Heart left ventricle (tissue), 13 donors: ENCODE data around the gene EGFL8.

Experiments
- POLR2A ChIP-seq, 2 donors: fragments of 450-650 bp; IDR thresholded peaks; one replicate each; pipeline ENCODE4 v1.6.1; 2017; ENCODE audit warnings: antibody characterized with exemption in 2 of 2, mild to moderate bottlenecking in 2 of 2, moderate library complexity in 2 of 2
- TF ChIP-seq, protein P1 (sequence below), 12 donors: fragments of 200-600 bp; sonication (generic) in 4 of 12; IDR thresholded peaks; one replicate each; pipeline versions ENCODE4 v1.5.0 to v1.8.0; 2018 to 2022; ENCODE audit warnings: antibody characterized with exemption in 12 of 12, mild to moderate bottlenecking in 5 of 12
- donor health status: ischemic (EF 13 %, LVEDD 7.1; RV severe dilation, severe dysfunction).
- donor health status: DM: no; HTN: yes; CAD: no.
- donor health status: DM: no; HTN: no; CAD: no.
- donor health status: ischemic (EF 25% LVEDD 6.9; RV normal size, moderate dysfunction).
- donor health status: ischemic (EF 25% LVEDD 5.7; RV mildly dilated, moderate dysfunction).
- donor health status: ischemic (EF 35%, LVEDD 5.7; RV mildly dilated, moderate dysfunction).
- donor health status: nonischemic (EF 11% LVEDD 7.7; RV severe dilation, severe dysfunction).
- donor health status: DM: yes; HTN: yes; CAD: no.
- donor health status: PGD.
- donor health status: ischemic (EF 29% LVEDD 5.4; RV normal size, mild dysfunction).
- donor health status: nonischemic (EF 23%, LVEDD 6.1; RV moderate dilation, normal function).

DNA sequence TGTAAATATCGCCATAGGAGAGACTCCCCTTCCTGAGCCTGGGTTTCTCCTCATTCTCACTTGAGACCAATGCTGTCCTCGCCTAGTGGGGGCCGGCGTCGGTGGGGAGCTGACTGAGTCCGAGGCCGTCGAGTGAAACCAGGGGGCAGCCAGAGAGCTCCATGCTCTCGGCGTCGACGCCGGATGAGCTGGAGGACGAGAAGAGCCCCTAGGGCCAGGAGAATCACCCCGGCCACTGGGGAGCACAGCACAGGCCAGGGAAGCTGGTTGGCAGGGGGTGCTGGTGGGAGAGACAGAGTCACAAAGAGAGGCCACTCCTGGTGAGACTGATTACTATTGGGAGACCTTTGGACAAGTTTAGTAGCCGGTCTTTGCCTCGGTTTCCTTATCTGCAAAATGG is 34.5 kb downstream of the EGFL8 start:
- TF ChIP-seq POLR2A (IDR thresholded peaks at IDR 0.05), result no peak
- TF ChIP-seq, protein P1, sequence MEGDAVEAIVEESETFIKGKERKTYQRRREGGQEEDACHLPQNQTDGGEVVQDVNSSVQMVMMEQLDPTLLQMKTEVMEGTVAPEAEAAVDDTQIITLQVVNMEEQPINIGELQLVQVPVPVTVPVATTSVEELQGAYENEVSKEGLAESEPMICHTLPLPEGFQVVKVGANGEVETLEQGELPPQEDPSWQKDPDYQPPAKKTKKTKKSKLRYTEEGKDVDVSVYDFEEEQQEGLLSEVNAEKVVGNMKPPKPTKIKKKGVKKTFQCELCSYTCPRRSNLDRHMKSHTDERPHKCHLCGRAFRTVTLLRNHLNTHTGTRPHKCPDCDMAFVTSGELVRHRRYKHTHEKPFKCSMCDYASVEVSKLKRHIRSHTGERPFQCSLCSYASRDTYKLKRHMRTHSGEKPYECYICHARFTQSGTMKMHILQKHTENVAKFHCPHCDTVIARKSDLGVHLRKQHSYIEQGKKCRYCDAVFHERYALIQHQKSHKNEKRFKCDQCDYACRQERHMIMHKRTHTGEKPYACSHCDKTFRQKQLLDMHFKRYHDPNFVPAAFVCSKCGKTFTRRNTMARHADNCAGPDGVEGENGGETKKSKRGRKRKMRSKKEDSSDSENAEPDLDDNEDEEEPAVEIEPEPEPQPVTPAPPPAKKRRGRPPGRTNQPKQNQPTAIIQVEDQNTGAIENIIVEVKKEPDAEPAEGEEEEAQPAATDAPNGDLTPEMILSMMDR (IDR thresholded peaks at IDR 0.05), result no peak
